Measurements from ENCODE around the gene UNG. TPM values are rescaled to one million over a fixed set of nuclear protein-coding genes. Genes with fewer than 3 reads are reported as not detected.

UNG gene
- total and polyA plus RNA-seq, 2 of the 8 experiments (the other 6 are each of a cell fraction or from before 2014, with no cell fraction given): 71.6 to 163 TPM

DNA sequence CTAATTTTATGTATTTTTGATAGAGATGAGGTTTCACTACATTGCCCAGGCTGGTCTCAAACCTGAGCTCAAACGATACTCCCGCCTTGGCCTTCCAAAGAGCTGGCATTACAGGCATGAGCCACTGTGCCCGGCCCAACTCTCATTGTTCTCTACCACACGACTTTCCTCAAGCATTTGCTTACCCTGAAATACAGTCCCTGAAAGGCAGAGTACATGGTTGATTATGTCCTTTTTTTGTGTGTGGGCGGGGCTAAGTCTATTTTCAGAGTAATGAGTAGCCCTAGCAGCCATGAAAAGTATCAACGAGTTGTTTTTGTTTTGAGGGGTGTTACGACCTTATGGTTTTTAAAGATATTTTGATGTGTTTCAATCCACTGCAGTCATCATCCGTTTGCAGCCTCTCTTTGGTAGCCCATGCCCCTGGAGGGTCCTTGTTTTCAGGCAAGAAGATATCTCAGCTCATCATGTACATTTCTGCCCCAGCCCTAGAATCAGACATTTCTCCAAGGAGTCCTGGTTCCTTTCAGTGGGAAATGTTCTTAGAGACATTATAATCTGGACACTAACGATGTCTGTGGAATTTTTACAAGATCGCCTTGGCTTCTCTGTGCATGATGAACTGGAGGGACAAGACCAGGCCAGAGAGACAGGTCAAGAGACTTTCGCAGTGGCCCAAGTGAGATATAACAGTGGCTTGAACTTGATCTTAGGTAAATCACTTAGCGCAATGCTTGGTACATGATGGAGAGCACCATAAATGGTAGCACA lies 27.7 kb downstream of the UNG start:
- Histone ChIP-seq H3K18ac (ENCODE audit: extremely low read depth, low read length) (no peak overlapping the region), H3K27me3 (replicated peaks in 1 of 4; ENCODE audit: control insufficient read depth in 3 of 4, extremely low read depth in 1 of 4, insufficient read depth in 3 of 4, low read length in 3 of 4) (no peaks in the 10 kb centered on the region), H2BK20ac (ENCODE audit: low read length) (no peak overlapping the region), H3K14ac (ENCODE audit: insufficient read length) (no peak overlapping the region), H3K9ac (replicated peaks in 1 of 4; ENCODE audit: extremely low read depth in 1 of 4, low read depth in 3 of 4, low read length in 3 of 4) (no peak overlapping the region), H2BK12ac (ENCODE audit: low read depth, low read length) (no peak overlapping the region), H2BK5ac (ENCODE audit: low read depth, low read length) (no peak overlapping the region), H2BK15ac (ENCODE audit: low read length) (no peak overlapping the region), H3K4me2 (ENCODE audit: insufficient read depth in 1 of 2, low read depth in 2 of 2, low read length in 2 of 2) (no peak overlapping the region), H3K79me2 (ENCODE audit: control insufficient read depth in 1 of 2, insufficient read depth in 2 of 2, low read length in 2 of 2) (no peaks in the 10 kb centered on the region), H4K91ac (replicated peaks; ENCODE audit: insufficient read length, low read length) (no peak overlapping the region), H3K4ac (replicated peaks; ENCODE audit: insufficient read length, low read depth, low read length) (no peak overlapping the region), H3K23ac (ENCODE audit: insufficient read length) (no peak overlapping the region), H3K56ac (replicated peaks; ENCODE audit: insufficient read length, low read depth, low read length) (no peak overlapping the region), H3K23me2 (ENCODE audit: low read depth, low read length) (no peaks in the 10 kb centered on the region), H3K79me1 (ENCODE audit: low read depth, low read length) (no peaks in the 10 kb centered on the region), H2AFZ (ENCODE audit: low read length) (no peak overlapping the region), H3K36me3 (ENCODE audit: control insufficient read depth in 2 of 4, insufficient read depth in 4 of 4, low read length in 3 of 4) (no peaks in the 10 kb centered on the region), H3K9me3 (ENCODE audit: insufficient read depth in 2 of 2, low read depth in 1 of 2, low read length in 1 of 2) (no peaks in the 10 kb centered on the region), H4K8ac (ENCODE audit: extremely low read depth, insufficient read depth, low read length) (no peak overlapping the region), H3K27ac (ENCODE audit: low read depth, low read length) (no peak overlapping the region), H4K5ac (ENCODE audit: insufficient read length, low read depth, low read length) (no peak overlapping the region), H4K20me1 (replicated peaks in 1 of 2; ENCODE audit: control insufficient read depth in 1 of 2, insufficient read depth in 2 of 2, low read length in 2 of 2) (no peaks in the 10 kb centered on the region), H3K4me3 (ENCODE audit: extremely low read depth in 1 of 4, insufficient read depth in 2 of 4, low read depth in 3 of 4, low read length in 4 of 4) (no peak overlapping the region), H3K4me1 (replicated peaks in 1 of 4; ENCODE audit: control insufficient read depth in 3 of 4, insufficient read depth in 4 of 4, low read length in 3 of 4) (peaks cover 0 to 3% (median 0%) of the 10 kb centered on the region in 4 experiments; a peak in 1 of 7 replicates), H2AK5ac (ENCODE audit: low read depth, low read length) (no peak overlapping the region), H2BK120ac (replicated peaks; ENCODE audit: low read depth, low read length) (no peak overlapping the region)
- FAIRE-seq: no peak
- DNase-seq (ENCODE audit: low read depth in 1 of 2, low spot score in 2 of 2): no peak
- ChIA-PET CTCF (ENCODE audit: partially characterized antibody) (interaction anchor here (0.5 to 0.9 kb wide), 3 partner anchors 13 to 136 kb away, joined by 3 to 4 read pairs (median 3); no protein-coding TSS in a partner anchor), POLR2A (ENCODE audit: partially characterized antibody) (interaction anchor here (1.1 kb wide), 1 partner anchor 21 kb away, joined by 6 read pairs; no protein-coding TSS in a partner anchor)
- 84% methylated on average over 12 of the region's 12 CpGs; no CpG with 5 or more reads in 1 of the 2 experiments for WGBS, 2 experiments (ENCODE audit: extremely low coverage in 1 of 2, insufficient coverage in 1 of 2, insufficient read length in 1 of 2, insufficient replicate concordance in 2 of 2, low coverage in 1 of 2, low lambda C conversion rate in 2 of 2, missing lambda C conversion rate in 1 of 2)
- TF ChIP-seq SUZ12 (IDR thresholded peaks at IDR 0.05; ENCODE audit: low read length): no peak
- no peak for TF ChIP-seq BCL11A (IDR thresholded peaks at IDR 0.05; ENCODE audit: low read depth in 2 of 2, low read length in 2 of 2)
- no peak for TF ChIP-seq EZH2 (IDR thresholded peaks at IDR 0.05; ENCODE audit: low read depth, low read length, severe bottlenecking)
- TF ChIP-seq HDAC2 (IDR thresholded peaks at IDR 0.05; ENCODE audit: borderline replicate concordance in 1 of 2, low read depth in 2 of 2, low read length in 2 of 2): no peak
- no peak for TF ChIP-seq YY1 (IDR thresholded peaks at IDR 0.05; ENCODE audit: low read depth, low read length)
- TF ChIP-seq SP4 (IDR thresholded peaks at IDR 0.05; ENCODE audit: low read length): no peak
- TF ChIP-seq SP2 (IDR thresholded peaks at IDR 0.05; ENCODE audit: low read length): no peak
- no peak for TF ChIP-seq FOSL1 (IDR thresholded peaks at IDR 0.05; ENCODE audit: insufficient read depth, low read depth, low read length)
- TF ChIP-seq RNF2 (IDR thresholded peaks at IDR 0.05; ENCODE audit: borderline replicate concordance, low read depth, low read length, missing control alignments, poor library complexity, severe bottlenecking): no peak
- TF ChIP-seq KDM1A (IDR thresholded peaks at IDR 0.05; ENCODE audit: borderline replicate concordance, low read length): no peak
- no peak for TF ChIP-seq CBX8 (IDR thresholded peaks at IDR 0.05; ENCODE audit: borderline replicate concordance, low read depth, low read length)
- TF ChIP-seq CREB1 (IDR thresholded peaks at IDR 0.05): no peak
